Measurements from ENCODE around the gene TNPO3.
A peak's percentile ranks its signal among the peaks of the same experiment; 100 is the strongest.

Gene TNPO3

DNA sequence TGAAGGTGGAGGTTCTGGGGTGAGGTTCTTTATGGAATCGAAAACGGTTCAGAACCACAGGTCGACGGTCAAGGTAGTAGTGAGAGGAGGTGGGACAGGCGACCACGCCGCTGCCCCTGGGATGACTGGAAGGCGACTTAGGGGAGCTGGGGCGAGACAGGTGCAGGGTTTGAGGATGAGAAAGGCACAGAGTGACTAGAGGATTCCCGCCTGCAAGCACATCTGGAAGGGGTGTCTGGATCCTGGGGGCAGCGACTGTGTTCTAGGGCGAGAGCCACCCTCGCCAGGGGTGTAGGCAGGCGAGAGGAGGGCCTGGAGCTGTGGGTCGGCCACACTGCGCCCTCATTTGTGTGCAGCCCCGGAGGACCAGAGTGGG is 117.7 kb downstream of the TNPO3 start:
- DNase-seq: no peak

DNA sequence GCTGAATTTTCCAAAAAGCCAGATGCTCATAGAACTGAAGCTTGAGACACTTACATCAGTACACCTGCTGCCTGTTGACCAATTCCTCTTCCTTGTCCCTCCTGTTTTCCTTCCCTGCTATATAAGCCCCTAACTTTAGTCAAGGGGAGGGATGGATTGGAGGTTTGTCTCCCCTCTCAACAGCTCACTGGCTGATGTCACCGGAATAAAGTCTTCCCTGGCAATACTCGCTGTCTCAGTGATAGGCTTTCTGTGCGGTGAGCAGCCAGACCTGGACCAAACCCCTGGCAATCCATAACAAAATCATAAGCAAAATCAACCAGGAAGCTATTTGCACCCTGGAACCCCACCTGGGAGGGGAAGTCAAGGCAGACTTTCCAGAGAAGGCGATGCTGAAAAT is 118.1 kb downstream of the TNPO3 start:
- no peak for DNase-seq

DNA sequence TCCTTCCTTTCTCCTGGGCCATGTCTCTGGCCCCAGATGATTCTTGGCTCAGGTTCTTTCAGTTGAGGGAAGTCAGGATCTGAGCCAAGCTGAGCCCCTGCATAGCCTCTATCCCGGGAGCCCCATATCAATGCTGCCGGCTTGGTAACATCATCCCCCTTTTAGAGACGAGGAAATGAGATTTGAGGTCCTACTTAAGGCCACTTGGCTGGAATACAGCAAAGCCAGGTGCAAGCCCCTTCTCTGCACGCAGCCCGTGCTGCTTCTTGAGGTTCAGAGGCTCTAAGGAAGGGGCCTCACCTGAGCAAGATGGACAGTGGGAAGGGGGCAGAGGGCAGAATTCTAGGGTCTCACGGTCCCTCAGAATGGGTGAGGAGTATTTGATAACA is 119.6 kb downstream of the TNPO3 start:
- DNase-seq: no peak

DNA sequence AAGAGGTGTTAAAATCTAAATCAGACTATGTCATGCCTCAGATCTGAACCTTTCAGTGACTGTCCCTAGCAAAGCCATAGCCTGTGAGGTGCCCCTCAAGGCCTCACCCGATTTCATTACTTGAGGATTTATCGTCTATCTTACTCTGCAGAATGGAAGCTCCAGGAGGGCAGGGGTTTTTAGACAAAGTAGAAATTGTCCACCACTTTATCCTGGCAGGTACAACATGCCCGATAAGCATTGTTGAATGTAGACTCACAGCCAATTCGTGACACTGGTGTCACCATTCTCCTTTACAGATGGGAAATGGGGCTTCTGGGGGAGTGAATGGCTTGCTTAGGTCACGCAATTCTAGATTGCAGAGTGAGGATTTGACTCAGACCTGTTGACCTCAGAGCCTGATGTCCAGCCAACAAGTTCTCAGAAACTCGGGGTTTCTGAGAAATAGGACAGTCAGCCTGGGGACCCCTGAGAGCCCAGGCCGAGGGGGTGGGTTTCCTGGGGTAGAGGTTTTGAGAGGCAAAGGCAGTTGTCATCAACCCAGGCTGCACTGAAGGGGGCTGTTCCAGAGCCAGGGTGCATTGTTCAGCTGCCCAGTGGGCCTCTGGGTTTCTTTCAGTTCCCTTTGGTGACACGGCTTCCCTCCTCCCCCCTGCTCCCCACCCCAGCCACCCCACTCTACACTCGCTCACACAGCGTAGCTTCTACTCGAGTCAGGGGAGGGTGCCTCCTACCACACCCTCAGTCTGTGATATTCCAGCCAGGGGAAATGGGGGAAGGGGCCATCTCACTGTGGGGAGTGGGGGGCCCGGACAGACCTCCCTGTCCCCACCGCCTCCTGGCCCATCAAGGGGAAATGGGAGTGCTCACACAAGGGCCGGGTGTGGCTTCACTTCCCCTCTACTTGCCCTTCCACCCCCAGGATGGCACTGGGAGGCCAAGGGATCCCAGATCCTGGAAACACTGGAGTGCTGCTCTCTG is 120.3 kb downstream of the TNPO3 start:
- DNase-seq: no peak

DNA sequence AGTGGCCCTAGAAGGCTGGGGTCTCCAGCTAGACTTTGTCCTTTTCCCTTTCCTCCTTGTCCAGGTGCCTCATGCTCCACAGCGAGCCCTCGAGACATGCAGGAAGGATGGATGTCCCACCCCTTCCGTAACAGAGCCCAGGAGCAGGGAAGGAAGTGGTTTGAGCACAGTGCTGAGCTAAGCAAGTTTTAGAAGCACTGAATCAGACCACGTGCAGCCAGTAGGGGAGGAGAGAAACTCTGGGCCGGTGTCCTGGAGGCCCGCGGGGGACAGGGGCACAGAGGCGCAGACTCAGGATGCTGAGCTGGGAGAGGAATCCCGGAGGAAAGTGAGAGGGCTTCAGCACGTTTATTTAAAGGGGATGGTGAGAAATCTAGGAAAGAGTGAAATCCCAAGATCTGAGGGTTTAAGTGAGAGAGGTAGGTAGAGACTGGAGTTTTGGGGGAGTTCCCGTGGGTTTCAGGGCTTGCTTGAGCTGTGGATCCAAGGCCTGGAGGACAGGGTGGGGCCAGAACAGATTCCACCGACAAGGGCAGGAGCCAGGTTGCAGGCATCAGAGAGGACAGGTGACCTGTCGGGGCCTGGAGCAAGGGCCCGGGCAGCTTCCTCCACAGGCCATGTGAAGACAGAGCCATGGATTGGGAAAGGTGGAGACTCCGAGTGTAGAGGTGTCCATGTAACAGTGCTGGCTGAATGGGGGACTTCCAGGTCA is 121.6 kb downstream of the TNPO3 start:
- peak; percentile 80 for DNase-seq

DNA sequence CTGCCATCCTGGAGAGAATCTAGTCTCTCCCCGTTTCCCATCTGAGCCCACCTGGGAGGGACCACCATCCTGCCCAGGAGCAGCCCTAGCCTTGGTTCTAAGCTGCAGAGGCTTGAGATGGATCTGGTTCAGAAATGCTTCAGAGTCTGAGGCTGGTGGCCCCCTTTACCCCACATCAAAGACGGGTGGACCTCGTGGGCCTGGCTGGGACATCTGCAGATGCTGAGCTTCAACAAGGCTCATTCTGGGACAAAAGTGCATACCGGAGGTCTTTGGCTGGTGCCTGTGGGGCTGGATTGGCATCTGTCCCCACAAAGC is 122.1 kb downstream of the TNPO3 start:
- no peak for DNase-seq

DNA sequence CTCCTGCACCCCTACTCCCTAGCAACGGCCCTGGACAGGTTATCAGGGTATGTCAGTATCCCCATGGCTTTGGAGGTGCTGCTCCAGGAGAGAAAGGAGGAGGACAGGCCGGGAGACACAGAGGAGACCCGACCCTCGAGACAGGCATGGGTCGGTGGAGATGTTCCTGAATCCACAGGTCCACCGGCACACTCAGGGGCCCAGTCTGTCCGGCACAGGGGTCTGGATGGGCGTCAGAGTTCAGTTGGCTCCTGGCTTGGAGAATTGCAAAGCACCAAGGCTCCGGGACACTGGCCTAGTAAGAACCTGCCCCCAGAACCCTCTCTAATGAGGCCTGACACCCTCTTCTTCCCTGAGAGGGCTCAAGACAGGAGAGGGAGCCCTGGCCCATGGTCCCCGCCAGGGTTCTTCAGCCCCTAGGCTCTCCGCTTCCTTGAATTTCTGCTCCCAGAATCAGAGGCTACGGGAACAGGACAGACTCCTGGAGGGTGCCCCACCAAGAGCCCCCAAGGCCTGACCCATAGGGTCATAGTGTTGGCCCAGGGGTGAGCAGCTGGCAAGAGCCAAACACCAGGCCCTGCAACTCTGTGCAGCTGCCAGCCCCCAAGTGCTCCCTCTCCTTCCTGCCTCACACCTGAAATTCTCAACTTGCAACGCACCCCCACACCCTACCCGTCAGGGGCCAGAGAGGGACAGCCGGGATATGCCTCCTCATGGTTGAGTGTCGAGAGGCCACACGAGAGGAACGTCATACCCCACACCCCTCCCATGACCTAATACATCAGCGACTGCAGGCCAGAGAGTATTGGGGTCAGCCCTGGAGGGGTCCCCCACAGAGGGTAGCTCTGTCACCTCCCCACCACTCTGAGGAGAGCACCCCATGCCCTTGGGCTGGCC is 122.7 kb downstream of the TNPO3 start:
- DNase-seq: no peak

DNA sequence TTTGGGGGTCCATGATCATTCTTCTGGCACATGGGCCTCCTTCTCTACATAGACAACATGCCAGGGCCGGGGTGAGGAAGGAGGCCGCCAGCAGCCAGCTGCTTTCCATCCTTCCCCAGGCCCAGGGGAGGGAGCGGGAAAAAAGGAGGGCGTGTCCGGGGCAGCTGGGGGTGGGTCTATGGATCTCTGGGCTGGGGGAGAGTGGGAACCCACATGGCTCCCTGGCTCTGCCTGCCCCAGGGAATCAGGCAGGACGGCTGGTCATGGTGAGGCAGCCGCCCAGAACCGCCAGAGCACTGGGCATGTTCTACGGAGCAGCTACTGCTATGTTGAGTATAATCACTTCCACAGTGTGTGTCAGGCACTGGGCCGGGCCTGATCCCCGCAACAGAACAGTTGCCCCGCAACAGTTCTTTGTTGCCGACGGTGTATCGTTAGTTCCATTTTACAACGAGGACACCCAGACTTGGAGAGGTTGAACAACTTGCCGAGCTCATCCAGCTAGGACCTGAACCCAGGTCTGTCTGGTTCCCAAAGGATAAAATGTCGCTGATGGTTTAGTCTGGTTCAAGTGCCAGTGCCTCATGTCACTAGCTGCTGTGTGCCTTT is 123.6 kb downstream of the TNPO3 start:
- no peak for DNase-seq

DNA sequence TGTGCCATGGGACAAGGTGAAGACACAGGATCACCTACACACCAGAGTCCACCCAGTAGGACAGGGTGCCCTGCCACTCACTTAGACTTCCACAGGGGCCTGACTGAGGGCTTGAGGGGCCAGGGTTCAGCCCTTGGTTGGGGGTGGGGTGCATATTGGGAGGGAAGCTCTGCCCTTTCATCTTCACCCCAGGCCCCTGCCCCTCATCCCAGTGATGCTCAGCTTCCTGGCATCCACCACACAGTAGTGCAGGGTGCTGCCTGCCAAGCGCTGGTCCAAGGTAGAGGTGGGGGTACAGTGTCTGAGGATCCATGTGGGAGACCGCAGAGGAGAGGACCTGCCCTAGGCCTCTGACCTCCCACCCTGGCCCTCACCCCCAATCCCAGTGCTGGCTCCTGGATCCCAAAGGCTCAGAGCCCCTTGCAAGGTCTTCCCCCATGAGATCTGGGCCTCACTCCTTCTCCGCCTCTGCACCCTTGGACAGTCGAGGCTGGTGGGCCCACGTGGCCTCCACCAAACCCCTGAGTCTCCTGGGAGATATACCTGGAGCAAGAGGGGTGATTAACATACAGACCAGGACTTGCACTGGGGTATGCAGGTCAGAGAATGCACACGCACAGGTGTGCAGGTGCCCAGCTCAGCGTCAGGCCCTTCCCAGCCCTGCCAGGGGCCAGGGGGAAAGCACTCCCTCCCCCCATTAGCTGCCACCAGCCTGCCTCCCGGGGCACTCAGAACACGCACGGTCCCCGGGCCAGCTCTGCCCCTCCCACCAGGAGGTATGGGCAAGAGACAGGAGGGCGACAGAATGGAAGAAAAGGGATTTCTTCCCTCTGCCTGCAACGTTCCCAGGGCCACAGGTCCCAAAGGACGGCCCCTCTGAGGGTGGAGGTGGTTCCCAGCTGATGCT is 125.8 kb downstream of the TNPO3 start:
- DNase-seq: no peak

DNA sequence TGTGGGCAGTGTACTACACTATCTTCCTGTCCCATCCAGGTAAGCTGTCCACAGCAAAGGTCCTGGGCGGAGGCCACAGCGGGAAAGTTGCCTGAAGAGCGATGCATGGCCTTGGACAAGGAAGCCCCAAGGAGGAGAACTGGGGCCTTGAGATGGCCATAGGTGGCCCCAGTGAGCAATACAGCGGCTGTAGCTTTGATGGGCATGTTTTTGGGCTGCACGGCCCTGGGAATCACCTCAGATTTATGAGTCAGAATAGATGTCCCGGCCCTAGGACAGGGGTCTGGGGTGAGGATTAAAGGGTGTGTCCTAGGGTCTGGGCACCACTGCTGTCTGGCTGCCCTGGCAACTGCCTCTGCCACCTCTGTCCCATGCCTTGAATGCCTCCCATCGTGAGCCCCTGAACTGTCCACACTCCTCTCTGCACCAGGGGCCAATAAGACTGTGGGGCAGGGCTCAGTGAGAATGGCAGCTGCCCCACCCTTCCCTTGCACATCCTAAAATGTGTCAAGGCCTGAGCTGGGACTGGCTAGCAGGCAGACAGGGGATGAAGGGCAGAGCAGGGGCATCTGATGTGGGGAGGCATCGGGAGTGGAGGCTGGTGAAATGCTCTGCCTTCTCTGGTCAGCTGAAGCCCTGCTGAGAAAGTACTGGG is 126.6 kb downstream of the TNPO3 start:
- DNase-seq: no peak

DNA sequence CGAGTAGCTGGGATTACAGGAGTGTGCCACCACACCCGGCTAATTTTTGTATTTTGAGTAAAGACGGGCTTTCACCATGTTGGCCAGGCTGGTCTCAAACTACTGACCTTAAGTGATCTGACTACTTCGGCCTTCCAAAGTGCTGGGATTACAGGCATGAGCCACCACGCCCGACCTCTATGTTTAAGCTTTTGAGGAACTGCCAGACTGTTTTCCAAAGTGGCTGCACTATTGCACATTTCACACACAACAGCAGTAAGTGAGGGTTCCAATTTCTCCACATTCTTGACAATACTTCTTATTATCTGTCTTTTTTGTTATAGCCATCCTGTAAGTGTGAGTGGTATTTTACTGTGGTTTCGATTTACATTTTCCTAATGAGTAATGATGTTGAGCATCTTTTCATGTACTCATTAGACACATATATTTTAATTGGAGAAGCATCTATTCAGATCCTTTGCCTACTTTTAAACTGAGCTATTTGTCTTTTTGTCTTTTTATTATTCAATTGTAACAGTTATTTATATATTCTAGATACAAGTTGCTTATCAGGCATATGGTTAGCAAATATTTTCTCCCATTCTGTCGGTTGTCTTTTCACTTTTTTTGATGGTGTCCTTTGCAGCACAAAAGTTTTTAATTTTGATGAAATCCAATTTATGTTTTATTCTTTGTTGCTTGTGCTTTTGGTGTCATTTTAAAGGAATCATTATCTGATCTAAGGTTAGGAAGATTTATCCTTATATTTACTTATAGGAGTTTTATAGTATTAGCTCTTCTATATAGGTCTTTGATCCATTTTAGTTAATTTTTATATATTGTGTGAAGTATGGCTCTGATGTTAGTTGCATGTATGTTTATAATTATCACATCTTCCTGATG is 130.0 kb downstream of the TNPO3 start:
- DNase-seq: no peak

DNA sequence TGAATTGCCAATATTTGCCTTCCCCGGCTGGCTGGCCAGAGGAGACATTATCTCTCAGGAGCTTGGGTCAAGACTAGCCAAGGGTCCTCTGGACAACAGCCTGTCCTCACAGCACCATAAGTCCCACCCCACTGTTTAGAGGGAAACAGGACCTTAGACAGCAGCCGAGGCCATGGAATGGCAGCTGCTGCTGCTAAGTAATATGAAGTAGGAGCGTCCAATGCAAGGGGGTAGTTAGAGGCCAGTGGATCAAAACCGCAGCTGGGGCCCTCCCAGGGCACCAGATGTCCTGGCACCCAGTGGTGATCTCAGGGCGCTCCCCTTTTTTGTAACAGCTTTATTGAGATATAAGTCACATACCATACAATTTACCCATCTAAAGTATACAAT is 131.5 kb downstream of the TNPO3 start:
- DNase-seq: no peak

DNA sequence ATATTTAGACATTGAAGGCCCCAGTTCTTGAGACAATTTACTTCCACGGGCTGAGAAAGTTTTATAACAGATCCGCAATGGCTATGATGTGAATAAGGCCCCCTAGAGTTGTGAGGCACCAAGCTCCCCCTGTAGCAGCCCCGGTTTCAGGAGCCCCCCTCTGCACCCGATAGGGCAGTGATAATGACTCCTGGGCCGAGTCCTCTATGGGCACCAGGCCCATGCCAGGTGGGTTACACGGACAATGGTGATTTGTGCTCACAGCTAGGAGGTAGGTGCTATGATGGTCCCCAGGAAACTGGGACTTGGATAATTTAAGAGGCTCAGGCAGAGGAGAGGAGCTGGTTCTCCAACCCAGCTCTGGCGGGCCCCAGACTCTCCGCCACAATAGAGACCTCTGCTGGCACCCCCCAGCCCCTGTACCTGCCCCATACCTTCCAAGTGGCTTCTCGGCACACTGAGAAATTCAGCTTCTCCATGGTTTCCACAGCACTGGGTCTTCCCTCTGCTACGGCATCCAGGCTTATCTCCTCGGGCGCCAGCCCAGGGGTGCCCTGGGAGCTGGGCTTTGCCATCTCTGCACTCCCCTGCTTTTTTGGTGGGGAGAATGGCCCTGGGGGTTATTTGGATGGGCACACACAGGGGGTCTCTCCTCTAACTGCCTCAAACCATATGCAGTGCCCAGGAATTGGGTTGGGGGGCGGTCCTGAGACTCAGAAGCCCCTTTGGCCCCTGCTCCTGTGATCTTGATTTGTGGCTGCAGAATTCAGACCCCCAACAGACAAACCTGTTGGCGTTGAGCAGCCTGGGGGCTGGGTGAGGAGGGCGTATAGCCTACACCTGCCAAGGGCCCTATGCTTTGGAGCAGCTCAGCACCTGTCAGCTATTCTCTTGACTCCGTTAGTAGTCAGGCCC is 132.2 kb downstream of the TNPO3 start:
- DNase-seq: no peak

DNA sequence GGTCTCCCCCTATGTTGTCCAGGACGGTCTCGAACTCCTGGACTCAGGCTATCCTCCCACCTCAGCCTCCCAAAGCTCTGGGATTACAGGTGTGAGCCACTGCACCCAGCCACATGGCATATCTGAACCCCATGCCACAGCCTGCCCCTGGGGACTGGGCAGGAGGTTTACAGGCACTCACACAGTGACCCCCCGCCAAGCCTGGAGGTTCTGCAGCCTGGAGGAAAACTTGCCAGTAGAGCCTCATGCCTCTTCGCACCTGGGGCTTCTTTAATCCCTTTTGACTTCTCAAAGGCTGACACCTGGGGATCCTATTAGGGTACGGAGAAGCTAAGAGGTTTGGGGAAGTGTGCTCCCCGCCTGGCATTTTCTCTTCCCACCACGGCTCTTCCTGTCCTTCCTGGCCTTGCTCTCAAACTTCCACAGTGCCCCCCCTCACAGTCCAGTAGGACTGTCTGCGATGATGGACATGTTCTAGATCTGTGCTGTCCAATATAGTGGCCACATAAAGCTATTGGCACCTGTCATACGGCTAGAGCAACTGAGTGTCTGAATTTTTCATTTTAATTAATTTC is 133.0 kb downstream of the TNPO3 start:
- DNase-seq: no peak

DNA sequence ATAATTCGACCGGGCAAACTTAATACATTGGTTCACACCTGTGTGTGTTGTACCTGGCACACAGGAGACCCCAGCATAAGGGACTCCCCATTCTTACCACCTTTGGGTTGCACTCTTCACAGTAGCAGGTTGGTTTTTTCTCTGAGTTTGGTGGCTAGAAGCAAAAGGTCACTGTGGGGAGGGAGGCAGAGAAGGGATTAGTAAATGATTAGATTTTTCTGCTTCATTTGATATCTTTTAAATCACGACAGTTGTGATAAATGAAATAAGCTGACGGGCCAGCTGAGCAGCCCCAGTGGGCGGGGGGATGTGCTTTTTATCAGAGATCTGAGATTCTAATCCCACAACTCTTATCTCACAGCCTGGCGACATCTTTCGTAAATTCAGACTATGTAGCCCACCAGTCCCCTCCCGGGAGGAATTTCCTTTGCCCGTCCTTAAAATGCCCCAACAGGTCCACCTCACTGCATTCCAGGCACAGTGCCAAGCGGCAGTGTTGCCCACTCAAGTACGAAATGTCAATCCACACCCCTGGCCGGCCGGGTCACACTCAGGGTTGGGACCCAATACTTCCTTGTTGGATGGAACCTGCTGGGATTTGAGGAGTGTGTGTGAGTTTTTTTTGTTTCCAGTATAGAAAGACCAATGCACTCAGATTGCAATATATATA is 133.9 kb downstream of the TNPO3 start:
- no peak for DNase-seq

DNA sequence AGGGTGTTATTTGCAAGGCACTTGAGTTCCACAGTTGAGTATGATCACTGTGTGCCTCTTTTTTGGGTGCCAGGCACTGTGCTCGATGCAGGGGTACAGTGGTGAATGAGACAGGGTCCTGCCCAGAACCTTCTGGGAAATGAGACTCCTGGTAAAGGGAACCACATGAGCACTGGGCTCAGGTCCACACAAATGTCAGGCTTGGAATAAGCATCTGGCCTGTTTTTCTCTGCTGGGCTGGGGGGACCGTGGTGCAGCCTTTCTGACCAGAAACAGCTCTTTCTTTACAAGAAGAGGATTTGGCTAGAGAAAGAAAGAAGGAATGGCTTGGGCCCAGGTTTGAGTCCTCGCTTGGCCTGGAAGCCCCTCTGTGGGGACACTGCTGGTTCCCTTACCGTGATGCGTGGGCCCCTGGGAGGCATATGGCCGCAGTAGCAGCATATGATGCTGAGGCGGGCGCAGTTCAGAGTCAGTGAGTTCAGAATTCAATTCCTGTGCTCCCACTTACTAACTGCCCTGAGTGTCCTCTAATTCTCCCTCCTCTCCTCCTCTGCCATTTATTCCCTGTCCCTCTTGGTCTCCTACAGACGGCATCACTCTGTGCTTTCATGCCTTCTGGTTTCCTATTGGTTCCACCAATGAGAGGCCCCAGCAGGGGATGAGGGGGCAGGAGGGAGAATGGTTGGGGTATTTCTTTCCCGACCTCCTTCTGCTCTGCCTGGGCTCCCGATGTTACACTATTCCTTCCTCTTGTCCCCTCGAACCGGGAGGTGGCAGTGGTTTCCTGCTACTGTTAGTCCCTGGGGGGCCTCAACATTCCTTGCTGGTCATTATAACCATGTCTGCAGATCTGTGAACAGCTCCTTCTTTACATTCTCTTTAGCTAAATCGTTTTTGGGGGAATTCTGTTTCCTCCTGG is 134.8 kb downstream of the TNPO3 start:
- no peak for DNase-seq

DNA sequence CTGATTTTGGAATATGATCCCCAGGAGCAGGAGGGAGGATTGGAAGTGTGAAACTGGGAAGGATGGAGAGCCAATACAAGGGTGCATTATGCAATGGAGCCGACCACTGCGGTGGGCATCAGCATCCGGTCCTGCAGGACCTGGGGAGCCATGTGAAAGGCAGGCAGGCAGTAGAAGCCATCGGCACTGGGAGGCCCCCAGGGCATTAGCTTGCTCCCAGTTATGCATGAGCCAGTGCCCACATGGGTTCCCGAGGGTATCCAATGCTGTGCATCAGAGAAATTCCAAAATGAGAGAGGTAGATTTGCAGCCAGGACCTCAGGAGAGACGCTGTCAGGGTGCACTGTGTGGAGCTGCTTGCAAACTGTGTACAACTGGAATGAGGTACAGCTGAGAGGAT is 135.7 kb downstream of the TNPO3 start:
- DNase-seq: no peak

Data from activated CD4-positive, alpha-beta T cell treated with anti-CD3 and anti-CD28 coated beads, Interleukin-10, Interleukin-2, amounts not matched to agents 100 ng/mL and 50 ng/mL, durations not matched to agents 16 hours and 8 hours (primary cell).